A673 (cell line): ENCODE results near the gene DNAH12. TPM values are rescaled to one million over a fixed set of nuclear protein-coding genes. Genes with fewer than 3 reads are reported as not detected.

Experiments
- BruUV-seq: library from RNA; stranded (reverse); fragments of 400-500 nt; replicated peaks from 2 replicates; lab custom pipeline; 2021; lab: Mats Ljungman, UMichigan
- CTCF ChIA-PET: fragments of 300-600 bp; sonication (Branson Sonifier 250); formaldehyde crosslinking; loops from one replicate; lab custom pipeline; 2022; ENCODE audit warnings: antibody characterized with exemption; lab: Charles Lee
- POLR2A ChIA-PET: fragments of 300-600 bp; sonication (Branson Sonifier 250); formaldehyde crosslinking; loops from one replicate; lab custom pipeline; 2022; ENCODE audit warnings: antibody characterized with exemption; ENCODE audit not compliant: low non-redundant PET; lab: Charles Lee
- DNase-seq: peaks from one replicate; pipeline ENCODE4 v3.0.0-alpha.2; 2015; ENCODE audit warnings: low spot score
- H3K27ac ChIP-seq: fragments of 200-600 bp; sonication (generic); 2 replicates; pipeline ENCODE4 v1.5.1; 2016; ENCODE audit warnings: mixed run types, low read depth, mild to moderate bottlenecking, mixed read lengths, antibody characterized with exemption, low read length; ENCODE audit not compliant: poor library complexity, severe bottlenecking
- H3K27me3 ChIP-seq: fragments of 200-600 bp; sonication (generic); replicated peaks from 2 replicates; pipeline ENCODE4 v1.6.1; 2017; ENCODE audit warnings: mixed run types, low read depth, mild to moderate bottlenecking, mixed read lengths, antibody characterized with exemption, low read length; ENCODE audit not compliant: insufficient read depth, poor library complexity
- H3K36me3 ChIP-seq: fragments of 200-600 bp; sonication (generic); 2 replicates; pipeline ENCODE4 v1.6.1; 2016; ENCODE audit warnings: mixed run types, mild to moderate bottlenecking, mixed read lengths, antibody characterized with exemption, low read length; ENCODE audit not compliant: insufficient read depth, poor library complexity, severe bottlenecking
- H3K4me1 ChIP-seq: fragments of 200-600 bp; sonication (generic); 2 replicates; pipeline ENCODE4 v1.6.1; 2017; ENCODE audit warnings: mixed run types, mild to moderate bottlenecking, mixed read lengths, antibody characterized with exemption, low read length; ENCODE audit not compliant: insufficient read depth, poor library complexity, severe bottlenecking
- H3K4me3 ChIP-seq: fragments of 200-600 bp; sonication (generic); 2 replicates; pipeline ENCODE4 v1.5.1; 2016; ENCODE audit warnings: low read depth, mixed run types, mild to moderate bottlenecking, mixed read lengths, low read length; ENCODE audit not compliant: poor library complexity, severe bottlenecking
- H3K9me3 ChIP-seq: fragments of 200-600 bp; sonication (generic); 2 replicates; pipeline ENCODE4 v1.6.1; 2016; ENCODE audit warnings: mixed run types, low read depth, mild to moderate bottlenecking, mixed read lengths, antibody characterized with exemption, low read length; ENCODE audit not compliant: poor library complexity, severe bottlenecking
- EZH2 ChIP-seq: fragments of 200-600 bp; sonication (generic); IDR thresholded peaks from 2 replicates; pipeline ENCODE4 v1.6.1; 2017; ENCODE audit warnings: borderline replicate concordance, low read depth, mild to moderate bottlenecking, mixed read lengths, antibody characterized with exemption, low read length; ENCODE audit not compliant: poor library complexity, severe bottlenecking
- intact Hi-C: fragments of 100-400 bp; cut with micrococcal nuclease; formaldehyde crosslinking; loops from one replicate; pipeline ENCODE4 v1.10.0; 2022; ENCODE audit not compliant: unreplicated experiment
- total RNA-seq: library from RNA; stranded (reverse); gene quantifications from 2 replicates; pipeline ENCODE4 v1.2.3, GENCODE V29; 2021
- TF ChIP-seq, protein P1 (sequence below): fragments of 300-800, 200-600 bp; sonication (generic); conservative IDR thresholded peaks from 2 replicates; pipeline ENCODE4 v1.5.1; 2017; ENCODE audit warnings: low read depth, mild to moderate bottlenecking, antibody characterized with exemption, low read length, moderate library complexity, mixed read lengths

Gene DNAH12
- total RNA-seq, 1 experiment from 2014 or later: not detected

DNA sequence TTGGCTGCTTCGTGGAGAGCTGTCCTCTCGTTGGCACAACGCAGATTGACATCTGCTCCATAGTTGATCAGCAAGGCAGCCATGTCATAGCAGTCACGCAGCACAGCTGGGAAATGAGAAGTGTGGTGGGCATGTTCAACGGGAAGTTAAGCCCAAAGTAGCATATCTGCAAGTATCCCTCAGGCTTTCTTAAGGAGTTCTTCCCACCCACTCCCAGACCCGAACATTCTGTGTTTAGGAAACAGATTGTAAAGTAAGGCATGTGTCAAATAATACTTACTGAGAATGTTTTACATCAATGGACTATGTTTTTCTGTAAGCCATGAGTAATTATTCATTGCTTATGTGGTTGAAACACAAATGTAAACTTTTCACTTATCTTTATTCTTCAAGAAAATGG, 260.8 kb downstream of the DNAH12 start:
- CTCF ChIA-PET: no interaction called here
- Histone ChIP-seq H3K27me3 (no peaks in the 10 kb centered on the region), H3K9me3 (no peaks in the 10 kb centered on the region), H3K27ac (no peak overlapping the region), H3K36me3 (no peaks in the 10 kb centered on the region), H3K4me1 (no peaks in the 10 kb centered on the region), H3K4me3 (no peak overlapping the region)
- intact Hi-C loops: no loop called here
- BruUV-seq: no TSS peak
- DNase-seq: no peak
- POLR2A ChIA-PET: no interaction called here
- TF ChIP-seq, protein P1, sequence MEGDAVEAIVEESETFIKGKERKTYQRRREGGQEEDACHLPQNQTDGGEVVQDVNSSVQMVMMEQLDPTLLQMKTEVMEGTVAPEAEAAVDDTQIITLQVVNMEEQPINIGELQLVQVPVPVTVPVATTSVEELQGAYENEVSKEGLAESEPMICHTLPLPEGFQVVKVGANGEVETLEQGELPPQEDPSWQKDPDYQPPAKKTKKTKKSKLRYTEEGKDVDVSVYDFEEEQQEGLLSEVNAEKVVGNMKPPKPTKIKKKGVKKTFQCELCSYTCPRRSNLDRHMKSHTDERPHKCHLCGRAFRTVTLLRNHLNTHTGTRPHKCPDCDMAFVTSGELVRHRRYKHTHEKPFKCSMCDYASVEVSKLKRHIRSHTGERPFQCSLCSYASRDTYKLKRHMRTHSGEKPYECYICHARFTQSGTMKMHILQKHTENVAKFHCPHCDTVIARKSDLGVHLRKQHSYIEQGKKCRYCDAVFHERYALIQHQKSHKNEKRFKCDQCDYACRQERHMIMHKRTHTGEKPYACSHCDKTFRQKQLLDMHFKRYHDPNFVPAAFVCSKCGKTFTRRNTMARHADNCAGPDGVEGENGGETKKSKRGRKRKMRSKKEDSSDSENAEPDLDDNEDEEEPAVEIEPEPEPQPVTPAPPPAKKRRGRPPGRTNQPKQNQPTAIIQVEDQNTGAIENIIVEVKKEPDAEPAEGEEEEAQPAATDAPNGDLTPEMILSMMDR: no peak
- no peak for TF ChIP-seq EZH2

- no peak for TF ChIP-seq EZH2
- TF ChIP-seq, protein P1: no peak
- H3K4me3 ChIP-seq: no peak overlapping the region
- no peaks in the 10 kb centered on the region for H3K9me3 ChIP-seq
- DNase-seq: no peak
- intact Hi-C loops: no loop called here
- CTCF ChIA-PET: no interaction called here
- no peaks in the 10 kb centered on the region for H3K4me1 ChIP-seq
- POLR2A ChIA-PET: no interaction called here
- no peaks in the 10 kb centered on the region for H3K36me3 ChIP-seq
- no TSS peak for BruUV-seq
- no peak overlapping the region for H3K27ac ChIP-seq
- no peaks in the 10 kb centered on the region for H3K27me3 ChIP-seq
Measured at GRCh38 chr3:57281715-57282114, 262.4 kb downstream of the DNAH12 start.

DNA sequence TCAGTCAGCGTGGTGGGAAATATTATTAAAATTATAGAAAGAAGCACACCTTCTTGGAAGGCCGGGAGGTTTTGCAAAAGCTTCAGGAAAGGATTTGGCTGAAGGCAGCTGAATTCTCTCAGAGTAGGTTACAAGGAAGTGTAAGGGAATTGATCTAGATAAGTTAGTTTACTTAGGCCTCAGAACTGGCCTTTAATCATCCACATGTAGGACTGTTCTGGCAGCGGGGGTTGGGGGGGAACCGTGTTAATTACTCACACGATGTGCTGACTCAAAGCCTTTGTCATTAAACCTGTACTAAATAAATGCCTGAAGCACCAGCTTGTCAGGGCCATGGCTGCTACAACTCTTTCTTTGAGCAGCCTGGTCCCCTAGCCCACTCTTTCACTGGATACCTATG, 264.5 kb downstream of the DNAH12 start:
- no peaks in the 10 kb centered on the region for H3K4me1 ChIP-seq
- no peak overlapping the region for H3K4me3 ChIP-seq
- no peak for DNase-seq
- no peak overlapping the region for H3K27ac ChIP-seq
- TF ChIP-seq EZH2: no peak
- TF ChIP-seq, protein P1: no peak
- intact Hi-C loops: no loop called here
- CTCF ChIA-PET: no interaction called here
- no TSS peak for BruUV-seq
- H3K36me3 ChIP-seq: no peaks in the 10 kb centered on the region
- H3K27me3 ChIP-seq: no peaks in the 10 kb centered on the region
- H3K9me3 ChIP-seq: no peaks in the 10 kb centered on the region
- POLR2A ChIA-PET: no interaction called here
